ENCODE data around the gene ATF3.

Gene ATF3

GRCh38 chr1:212600071-212600915, 8.3 kb upstream of the ATF3 start:
- H3K4me3 ChIP-seq (ENCODE audit: control insufficient read depth, low read depth, low read length) = no peak overlapping the region
- no peak for DNase-seq (ENCODE audit: low read depth)
- no peak for TF ChIP-seq CTCF (IDR thresholded peaks at IDR 0.05; ENCODE audit: control insufficient read depth, insufficient read depth, low read depth, low read length, missing control alignments)

DNA sequence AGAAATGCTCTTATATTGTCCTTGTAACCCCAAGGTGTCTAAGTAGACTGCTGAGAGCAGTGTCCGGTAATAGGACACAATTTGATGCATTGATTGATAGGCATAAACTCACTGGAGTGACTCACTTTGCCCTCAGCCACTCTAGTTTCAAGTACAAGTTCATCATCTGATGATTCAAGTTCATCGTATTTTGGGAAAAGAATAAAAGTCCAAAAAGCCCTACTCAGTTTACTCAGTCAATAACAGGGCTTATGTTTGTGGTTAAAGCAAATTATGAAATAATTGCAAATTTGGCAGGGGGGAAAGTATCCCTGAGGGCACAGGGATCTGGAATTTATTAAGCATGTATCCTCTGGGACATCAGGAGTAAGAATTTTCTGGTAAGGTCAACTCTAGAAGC, 7.6 kb upstream of the ATF3 start:
- DNase-seq (ENCODE audit: low read depth) = no peak
- no peak for TF ChIP-seq CTCF (IDR thresholded peaks at IDR 0.05; ENCODE audit: control insufficient read depth, insufficient read depth, low read depth, low read length, missing control alignments)
- H3K4me3 ChIP-seq (ENCODE audit: control insufficient read depth, low read depth, low read length) = no peak overlapping the region

GRCh38 chr1:212601524-212601923, 7.0 kb upstream of the ATF3 start:
- no peak for TF ChIP-seq CTCF (IDR thresholded peaks at IDR 0.05; ENCODE audit: control insufficient read depth, insufficient read depth, low read depth, low read length, missing control alignments)
- no peak for DNase-seq (ENCODE audit: low read depth)
- H3K4me3 ChIP-seq (ENCODE audit: control insufficient read depth, low read depth, low read length) = no peak overlapping the region

DNA sequence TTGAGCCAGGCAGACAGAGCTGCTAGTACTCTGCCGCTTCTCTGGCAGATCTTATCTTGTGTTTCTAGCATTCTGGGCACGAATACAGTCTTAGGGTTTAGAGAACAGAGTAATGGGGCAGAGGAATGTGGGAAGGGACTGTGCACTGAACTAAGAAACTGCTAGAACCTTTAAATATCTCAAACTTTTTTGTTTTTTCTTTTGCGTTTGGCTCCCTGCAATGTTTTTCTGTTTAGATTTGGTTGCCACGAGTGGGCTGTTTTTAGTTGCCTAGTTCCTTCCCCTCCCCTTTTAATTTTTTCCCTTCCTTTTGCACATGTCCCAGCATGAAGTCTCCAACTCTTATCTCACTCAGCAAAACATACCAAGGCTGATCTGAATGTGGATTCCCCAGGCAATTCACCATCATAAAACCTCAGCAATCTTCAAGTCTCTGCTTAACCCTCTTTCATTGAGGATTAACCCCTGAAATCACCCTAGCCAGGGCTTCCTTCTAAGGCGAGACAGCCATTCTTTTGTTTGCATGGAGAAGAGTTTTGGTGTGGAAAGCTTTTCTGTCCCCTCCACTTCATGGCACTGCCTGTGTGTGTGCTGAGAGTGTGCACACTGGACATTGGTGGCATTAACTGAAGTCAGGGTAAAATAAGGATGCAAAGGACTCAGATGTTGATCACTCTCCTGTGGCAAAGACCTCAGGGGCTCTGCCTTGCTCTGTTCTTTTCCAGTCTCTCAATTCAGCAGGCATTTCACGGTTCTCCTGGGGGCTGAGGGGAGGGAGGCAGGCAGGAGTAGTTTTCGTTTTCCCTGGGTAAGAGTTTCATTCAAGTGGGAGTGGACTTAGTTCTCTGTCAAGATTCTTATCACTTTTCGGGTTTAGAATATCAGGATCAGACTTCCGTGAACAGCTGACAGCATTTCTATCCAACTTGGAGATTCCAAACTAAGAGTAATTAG, 2.8 kb upstream of the ATF3 start:
- H3K4me3 ChIP-seq (ENCODE audit: control insufficient read depth, low read depth, low read length) = no peak overlapping the region
- no peak for TF ChIP-seq CTCF (IDR thresholded peaks at IDR 0.05; ENCODE audit: control insufficient read depth, insufficient read depth, low read depth, low read length, missing control alignments)
- DNase-seq (ENCODE audit: low read depth) = no peak

DNA sequence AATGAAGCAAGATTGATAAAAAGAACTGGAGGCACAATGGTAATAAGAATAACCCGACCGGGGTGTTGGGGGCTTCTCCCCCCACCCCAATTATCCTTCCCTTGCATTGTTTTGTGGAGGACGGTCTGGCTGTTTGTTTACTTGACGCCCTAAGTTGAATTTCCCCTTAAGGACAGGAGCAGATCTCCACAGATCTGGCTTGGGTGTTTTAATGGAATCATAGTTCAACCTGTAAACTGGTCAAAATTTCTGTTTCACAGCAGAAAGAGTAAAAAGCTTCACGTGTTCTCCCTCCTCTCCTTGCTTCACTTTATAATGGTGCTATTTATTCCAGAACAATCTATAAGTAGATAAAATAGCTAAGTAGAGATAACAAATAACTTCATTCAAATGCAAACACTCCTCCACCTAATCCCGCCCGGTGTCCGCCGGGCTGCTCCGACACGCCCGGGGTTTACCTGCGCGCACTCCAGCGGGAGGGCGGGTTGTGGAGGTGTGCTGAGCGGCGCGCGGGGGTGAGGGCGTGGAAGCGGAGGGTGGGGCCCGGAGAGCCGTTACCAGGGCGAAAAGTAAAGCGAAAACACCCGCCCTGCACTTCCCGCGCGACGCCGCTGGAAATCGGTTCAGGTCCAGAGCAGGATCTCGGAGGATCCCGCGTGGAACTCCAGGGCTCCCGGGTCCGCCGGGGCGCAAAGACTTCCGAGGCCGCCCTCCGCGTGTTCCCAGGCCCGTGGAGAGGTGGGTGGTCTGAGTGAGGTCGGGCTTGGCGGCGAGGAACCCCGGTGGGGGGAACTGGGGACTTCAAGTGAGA, 2.0 kb upstream of the ATF3 start:
- no peak overlapping the region for H3K4me3 ChIP-seq (ENCODE audit: control insufficient read depth, low read depth, low read length)
- no peak for TF ChIP-seq CTCF (IDR thresholded peaks at IDR 0.05; ENCODE audit: control insufficient read depth, insufficient read depth, low read depth, low read length, missing control alignments)
- DNase-seq (ENCODE audit: low read depth) = no peak

All from AG09309 (cell line).